ENCODE data around the gene PTPRB. TPM values are rescaled to one million over a fixed set of nuclear protein-coding genes. Genes with fewer than 3 reads are reported as not detected.
A peak's percentile ranks its signal among the peaks of the same experiment; 100 is the strongest.

Gene PTPRB
- 10 to 100 TPM; 33.5 to 50.4 TPM for total RNA-seq
- long read RNA-seq, partial matches to known transcripts: 4 of 9 reads
- long read RNA-seq, other reads (novel, unspliced or antisense): 5 of 9 reads

DNA sequence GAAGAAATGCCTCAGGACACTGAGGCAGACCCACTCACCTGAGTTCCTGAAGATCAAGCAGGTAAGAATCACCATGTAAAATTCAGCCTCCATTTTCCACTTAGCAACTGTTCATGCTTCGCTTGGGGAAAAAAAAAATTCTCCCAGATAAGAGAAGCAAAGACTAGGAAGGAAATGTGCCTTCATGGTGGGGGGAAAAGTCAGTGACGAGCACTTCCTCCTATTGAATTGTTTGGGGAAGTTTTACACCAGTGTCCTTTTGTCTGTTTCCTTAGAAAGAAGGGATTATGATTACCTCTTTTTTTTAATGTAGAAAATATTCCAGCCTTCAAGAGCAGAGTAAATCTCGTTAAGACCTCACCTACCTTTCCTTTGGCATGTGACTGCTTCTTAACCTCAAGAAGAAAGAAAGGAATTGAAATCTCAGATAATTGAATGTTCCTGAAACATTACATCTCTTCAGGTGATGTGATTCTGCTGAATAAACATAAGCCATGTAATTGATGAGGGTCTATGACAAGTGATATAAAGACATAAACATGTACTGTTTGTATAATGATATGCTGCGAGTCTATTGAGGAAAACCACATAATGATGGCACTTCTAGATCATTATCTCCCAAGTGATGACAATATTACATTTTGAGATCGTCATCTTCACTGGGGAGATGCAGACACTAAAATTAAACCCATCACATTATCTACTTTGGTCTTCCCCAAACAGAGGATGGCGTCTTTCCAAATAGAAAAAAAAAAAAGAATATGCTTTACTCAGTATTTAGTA, at the start of gene PTPRB:
PTPRB (minus strand) TSS at position 127 of the 783 bp plus-strand sequence; CDS start at position 93, 34 bp downstream.
- no peak for DNase-seq
- intact Hi-C loops (cut with DNase I): no loop called here
- ATAC-seq: no peak

DNA sequence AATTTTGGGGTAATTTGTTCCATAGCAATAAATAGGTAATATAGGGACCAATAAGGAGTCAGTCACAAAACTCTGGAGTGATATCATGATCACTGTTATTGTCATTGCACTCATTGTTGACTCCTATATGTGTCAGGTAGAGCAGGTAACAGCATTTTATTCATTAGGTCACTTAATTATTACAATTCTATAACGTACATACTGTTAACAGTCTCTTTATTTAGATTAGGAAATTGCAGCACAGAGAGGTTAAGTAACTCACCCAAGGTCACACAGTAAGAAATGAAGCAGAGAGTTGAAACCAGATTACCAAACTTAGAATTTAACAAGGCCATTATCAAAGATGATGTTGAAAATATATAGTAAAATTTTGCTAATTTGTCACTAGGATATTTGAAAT, 49.7 kb upstream of the PTPRB start:
- intact Hi-C loops (cut with DNase I): no loop called here
- ATAC-seq: no peak

DNA sequence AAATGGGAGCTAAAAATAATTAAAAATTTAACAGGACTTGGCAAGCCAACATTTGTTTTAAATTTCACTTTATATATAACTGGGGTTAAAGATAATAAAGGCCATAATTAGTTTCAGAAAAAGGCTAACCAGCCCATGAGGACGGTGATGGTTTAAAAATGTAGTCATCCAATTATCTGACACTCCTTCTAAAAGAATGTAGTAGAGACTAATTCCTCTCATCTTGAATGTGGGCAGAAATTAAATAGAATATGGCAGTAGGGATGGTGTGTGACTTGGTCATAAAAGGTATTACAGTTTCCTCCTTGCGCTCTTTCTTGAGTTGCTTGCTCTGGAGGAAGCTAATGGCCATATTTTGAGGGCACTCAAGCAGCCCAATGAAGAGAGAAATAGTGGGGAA, 49.1 kb upstream of the PTPRB start:
- DNase-seq (no peak), ATAC-seq (no peak)
- intact Hi-C loops (cut with DNase I): no loop called here

More for the DNA sequence above, 49.7 kb upstream of the PTPRB start:
- no peak for DNase-seq

DNA sequence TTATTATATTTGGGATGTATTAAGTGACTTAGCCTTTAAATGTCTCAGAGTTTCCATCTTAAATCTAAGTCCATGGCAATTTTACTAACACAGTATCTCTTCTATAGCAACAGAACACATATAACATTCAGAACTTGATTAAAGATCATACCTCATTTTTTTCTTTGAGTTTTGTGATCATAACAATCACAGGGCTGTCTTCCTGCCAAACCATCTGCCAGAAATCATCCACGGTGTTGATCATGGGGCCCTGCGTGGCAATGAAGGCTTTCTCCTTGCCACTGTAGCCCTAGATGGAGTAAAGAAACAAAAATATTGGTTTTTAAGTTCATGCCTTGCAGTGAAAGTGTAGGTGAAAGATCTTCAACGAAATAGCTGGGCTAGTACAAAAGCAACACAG, 46.7 kb upstream of the PTPRB start:
- DNase-seq: no peak
- intact Hi-C loops (cut with DNase I): no loop called here
- ATAC-seq: no peak

DNA sequence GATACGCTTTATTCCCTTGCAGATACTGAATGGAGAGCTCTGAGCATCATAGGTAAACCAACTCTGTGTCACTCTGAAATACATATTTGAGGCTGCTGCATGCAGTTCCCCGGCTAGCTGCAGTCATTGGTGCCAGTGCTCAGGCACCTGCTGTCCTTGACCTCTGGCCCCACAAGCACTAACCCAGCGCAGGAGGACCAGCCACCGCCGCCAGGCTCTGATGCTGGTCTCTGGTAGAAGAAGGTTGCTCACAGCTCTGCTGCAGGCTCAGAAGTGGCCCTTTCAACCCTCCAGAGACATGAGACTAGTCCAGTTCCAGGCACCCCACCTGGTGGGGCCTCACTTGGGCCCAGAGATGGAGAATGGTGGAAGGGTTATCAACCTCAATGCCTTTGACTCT, 34.5 kb upstream of the PTPRB start:
- no peak for DNase-seq
- intact Hi-C loops (cut with DNase I): no loop called here
- no peak for ATAC-seq

DNA sequence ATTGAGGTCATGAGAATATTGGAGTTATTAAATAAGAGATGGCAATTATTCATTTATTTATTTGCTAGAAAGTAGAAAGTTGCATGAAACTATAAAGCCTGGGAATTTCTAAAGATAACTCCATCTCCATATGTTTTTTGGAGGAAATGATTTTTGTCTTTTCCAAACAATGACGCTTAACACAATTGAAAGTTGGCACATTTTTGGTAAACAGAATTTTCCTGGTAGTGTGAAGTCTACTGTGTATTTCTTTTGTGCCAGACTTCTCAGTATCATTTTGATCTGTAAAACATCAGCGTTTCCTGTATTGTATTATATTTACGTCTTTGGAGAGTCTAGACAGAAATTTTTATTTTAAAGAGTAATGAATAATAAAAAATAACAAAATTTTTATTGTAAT, 33.7 kb upstream of the PTPRB start:
- intact Hi-C loops (cut with DNase I): no loop called here
- DNase-seq (no peak), ATAC-seq (no peak)

DNA sequence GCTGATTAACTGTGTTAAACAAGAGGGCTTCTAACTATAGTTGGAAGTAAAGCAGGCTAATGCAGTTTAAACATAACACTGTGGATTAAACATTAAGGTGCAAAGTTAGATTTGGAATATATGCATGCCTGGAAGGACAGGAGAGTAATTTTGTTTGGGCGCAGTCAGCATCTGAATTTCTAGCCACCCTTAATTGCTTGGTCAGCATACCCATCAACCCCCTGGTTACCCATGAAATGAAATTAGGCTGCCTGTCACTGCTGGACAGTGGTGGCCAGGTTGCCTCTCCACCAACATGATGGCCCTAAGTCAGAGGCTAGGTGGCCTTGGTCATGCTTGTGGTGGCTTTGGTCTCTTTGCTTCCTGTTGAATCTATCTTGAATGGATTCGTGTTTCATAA, 30.0 kb upstream of the PTPRB start:
- DNase-seq (no peak), ATAC-seq (no peak)
- intact Hi-C loops (cut with DNase I): no loop called here

DNA sequence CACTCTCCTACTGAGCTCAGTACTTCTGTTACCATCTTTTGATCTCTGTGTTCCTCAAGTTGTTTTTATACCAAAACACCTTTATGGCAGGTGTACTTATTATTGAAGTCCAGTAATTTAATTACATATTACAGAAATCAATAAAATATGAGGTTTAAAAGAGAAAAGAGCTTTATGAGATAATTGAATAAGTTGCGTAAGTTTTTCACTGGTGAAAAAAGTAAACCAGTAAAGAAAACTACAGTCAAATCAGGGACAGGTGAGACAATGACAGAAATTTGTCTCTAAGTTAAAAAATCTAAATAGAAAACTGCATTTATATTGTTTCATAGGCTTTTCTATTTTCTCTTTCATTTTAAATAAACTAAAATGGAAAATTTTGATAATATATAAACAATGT, 29.1 kb upstream of the PTPRB start:
- DNase-seq: no peak
- ATAC-seq: no peak
- intact Hi-C loops (cut with DNase I): no loop called here

DNA sequence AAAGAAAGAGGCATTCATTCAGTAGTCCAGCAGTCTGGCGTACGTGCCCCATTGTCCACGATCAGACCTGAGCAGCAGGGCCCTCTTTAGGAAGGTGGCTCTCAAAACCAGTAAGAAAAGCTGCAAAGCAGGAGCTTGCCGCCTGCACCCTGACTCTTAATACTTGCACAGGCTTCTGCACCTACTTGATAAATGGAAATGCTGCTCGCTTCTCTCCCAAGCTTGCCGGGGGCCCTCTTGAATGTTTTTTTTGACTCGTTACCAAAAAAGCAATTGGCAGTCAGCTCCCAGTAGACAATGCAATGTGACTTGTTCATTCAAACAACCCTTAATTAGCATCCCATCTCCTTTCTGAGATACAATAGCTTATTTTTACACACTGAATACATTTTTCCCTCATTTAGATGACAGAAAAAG, 27.2 kb upstream of the PTPRB start:
- intact Hi-C loops (cut with DNase I): no loop called here
- ATAC-seq: no peak
- no peak for DNase-seq

DNA sequence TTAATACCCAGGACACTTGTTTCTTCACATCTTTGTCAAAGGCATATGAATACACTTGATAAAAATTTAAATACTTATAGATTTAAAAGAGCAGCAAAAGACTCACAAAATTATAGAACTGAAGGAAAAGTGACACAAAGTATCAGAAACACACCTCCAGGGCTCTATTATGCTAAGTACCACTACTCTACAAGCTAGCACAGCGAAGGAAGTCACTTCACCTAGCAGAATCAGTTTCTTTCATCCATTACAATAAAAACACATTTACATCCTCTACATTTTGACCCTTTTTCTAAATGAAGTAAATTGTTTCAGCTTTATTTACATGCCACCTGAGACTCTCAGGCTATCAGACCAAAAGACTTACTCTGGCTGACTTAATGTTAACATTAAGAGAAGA, 26.6 kb upstream of the PTPRB start:
- no peak for DNase-seq
- intact Hi-C loops (cut with DNase I): no loop called here
- ATAC-seq: no peak

DNA sequence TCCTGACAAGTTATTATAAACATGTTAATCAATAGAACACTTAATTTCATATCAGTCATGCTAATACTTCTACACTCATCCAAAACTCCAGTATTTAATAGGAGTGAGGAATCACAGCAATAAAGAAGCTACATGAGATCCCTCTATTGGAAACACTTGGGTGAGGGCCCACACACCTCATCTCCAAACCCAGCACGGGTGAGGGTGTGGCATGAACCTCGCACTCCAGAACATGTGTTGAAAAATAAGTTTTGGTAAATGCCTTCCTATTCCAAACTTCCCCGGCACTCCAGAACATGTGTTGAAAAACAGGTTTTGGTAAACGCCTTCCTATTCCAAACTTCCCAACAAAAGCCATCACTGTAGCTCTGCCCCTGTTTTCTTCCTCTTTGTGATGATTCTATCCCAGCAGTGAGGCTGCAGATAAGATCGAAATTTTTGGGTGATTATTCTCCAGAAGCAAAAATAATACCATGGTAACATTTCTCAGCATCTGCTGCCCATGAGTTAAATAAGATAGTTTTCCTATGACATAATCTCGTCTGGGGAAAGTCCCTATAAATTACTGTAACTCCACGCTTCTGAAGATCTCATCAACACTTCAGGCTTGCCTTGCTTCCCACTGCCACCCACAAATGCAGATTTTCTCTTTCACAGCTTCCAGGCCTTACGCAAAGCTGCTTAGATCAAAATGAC, 24.4 kb upstream of the PTPRB start:
- ATAC-seq (peak in 1 of 2 donors; percentile 47), DNase-seq (no peak)
- intact Hi-C loops (cut with DNase I): no loop called here

DNA sequence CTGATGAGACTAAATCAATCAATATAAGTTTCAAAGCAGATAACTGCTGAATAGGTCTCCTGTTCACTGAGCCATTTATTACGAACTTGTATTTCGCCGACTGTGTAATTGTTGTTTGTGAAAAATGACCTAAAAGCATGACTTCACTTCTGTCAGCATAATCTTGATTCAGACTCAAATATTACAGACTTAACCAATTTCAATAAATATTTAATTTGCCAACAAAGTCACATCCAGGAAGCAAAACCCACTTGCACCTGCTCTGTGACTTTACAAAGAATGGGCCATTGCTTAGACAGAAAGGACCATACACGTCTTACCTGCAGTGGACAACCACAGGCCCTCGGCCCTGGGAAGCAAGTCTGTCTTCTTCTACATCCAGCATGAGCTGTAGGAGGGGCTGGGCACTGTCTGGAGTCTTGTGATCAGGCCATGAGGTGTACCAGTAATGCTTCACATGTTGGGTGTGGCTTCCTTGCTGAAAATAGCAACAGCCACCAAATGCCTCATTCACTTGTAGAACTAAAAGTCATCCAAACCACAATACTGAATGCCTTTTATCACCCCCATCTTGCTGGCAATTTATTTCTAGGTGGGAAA, 23.5 kb upstream of the PTPRB start:
- intact Hi-C loops (cut with DNase I): no loop called here
- ATAC-seq (peak; percentile 30 to 59), DNase-seq (peak; percentile 39)

DNA sequence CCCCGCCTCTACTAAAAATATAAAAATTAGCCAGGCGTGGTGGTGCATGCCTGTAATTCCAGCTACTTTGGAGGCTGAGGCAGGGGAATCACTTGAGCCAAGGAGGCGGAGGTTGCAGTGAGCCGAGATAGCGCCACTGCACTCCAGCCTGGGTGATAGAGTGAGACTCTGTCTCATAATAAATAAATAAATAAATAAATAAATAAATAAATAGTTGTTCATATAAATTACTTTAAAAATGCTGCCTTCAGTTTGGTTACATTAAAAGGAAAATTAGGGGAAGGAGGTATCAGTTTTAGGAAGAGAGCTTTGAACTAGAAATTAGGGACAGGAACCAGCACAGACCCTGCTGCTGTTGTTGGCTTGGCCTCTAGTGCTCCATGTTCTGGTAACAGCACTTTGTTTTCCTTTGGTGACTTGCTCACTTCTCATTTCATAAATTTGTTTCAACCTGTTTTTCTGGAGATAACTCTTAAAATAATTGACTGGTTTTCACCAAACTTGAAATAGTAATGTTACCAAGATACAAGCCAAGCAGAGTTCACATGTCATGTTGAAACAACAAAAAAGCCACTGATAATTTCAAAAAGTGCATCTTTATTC, 22.9 kb upstream of the PTPRB start:
- intact Hi-C loops (cut with DNase I): no loop called here
- DNase-seq (no peak), ATAC-seq (no peak)

DNA sequence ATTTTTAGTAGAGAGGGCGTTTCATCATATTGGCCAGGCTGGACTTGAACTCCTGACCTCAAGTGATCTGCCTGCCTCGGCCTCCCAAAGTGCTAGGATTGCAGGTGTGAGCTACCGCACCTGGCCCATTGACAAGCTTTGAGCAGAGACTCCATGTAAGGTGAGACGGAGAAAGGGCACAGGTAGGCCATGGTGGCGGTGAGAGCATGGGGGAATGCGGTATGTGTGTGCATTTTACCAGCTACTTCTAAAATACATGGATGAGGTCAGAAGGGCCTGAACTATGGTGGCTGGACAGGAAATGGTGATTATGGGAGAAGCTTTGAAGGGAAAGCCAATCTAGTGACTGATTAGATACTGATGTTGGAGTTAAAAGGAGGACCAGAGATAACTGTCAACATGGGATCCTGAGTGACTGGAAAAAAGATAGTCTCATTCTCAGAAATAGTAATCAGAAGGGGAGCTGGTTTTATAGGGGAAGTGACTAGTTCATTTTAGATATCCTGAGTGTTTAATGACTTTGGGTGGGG, 21.9 kb upstream of the PTPRB start:
- DNase-seq: no peak
- ATAC-seq: no peak
- intact Hi-C loops (cut with DNase I): no loop called here

DNA sequence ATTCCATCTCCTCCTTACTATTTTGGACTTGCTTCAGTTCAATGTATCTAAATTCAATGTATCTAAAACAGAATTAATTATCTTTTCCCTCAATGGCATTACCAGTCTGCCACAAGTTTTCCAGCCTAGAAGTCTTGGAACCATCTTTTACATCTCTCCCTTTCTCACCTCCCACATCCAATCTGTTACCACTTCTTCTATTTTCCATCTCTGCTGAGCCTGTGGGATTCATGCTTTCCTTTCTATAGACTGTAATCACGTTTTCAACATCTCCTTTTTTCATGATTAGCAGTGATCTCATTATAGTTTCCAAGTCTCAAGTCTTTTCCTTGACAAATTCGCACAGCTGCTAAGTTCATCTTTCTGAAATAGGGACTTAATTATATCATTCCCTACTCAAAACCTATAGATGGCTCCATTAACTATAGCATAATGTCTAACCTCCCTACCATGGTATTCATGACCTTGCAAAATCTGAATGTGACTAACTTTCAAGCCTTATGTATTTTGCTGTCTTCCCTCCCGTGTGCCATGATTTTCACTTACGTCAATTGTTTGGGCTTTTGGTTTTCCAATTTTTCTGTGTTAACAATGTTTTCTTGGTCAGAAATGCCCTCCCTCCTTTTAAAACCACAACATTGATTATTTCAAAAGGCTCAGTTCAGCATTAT, 20.5 kb upstream of the PTPRB start:
- intact Hi-C loops (cut with DNase I): no loop called here
- DNase-seq (no peak), ATAC-seq (no peak)

DNA sequence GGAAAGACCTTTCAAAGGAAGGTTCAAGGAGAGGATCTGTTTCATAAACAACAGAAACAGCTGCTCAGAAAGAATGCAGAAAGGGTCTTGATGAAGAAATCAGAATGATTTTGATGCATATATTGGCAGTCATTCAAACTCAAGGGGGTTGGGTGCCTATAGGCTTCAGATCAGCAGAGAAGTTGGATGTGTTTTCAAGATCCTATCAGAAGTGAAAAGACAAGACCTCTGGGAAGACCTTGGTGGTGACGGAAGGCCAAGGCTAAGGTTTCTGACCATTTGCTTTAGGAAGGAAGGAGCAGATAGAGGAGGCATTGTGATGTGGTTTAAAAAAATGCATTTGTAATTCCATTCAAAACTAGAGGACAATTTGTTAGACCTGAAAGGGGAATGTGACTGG, 15.2 kb upstream of the PTPRB start:
- intact Hi-C loops (cut with DNase I): no loop called here
- ATAC-seq: no peak
- DNase-seq: no peak

DNA sequence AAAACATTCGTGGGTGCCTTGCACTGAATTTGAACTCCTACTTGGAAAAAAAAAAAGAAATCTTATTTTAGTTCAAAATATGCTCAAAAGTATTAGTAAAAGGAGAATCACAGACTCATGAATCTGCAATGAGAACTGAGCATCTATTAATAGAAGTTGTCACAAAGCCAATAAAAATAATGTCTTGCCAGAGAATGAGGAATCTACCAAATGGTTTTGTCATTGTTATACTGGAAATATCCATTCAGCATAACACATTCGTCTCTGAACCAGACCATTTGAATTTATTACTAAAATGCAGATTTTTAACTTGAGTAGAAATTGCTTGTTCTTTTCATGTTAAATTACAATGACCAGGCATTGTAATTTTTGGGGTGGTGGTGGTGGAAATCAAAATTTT, 11.6 kb upstream of the PTPRB start:
- ATAC-seq (peak in 1 of 2 donors; percentile 28), DNase-seq (no peak)
- intact Hi-C loops (cut with DNase I): no loop called here

DNA sequence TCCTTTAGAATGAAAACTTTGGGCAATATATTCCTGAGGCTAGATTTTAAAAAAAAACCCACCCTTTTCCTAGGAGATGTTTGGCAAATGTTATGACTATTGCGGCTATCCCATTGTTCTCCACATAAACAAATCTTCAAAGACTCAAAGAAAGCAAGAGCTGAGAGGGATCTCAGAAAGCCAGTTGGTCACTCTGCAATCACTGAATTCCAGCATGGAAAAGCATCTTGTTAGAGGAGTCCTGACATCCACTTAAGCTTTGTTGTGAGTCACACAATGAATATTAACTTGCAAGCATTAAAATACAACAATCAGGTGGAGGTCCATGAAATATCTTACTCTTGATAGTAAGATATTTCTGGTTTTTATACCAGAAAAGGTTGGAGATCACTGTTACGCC, 11.0 kb upstream of the PTPRB start:
- intact Hi-C loops (cut with DNase I): no loop called here
- DNase-seq (no peak), ATAC-seq (no peak)

DNA sequence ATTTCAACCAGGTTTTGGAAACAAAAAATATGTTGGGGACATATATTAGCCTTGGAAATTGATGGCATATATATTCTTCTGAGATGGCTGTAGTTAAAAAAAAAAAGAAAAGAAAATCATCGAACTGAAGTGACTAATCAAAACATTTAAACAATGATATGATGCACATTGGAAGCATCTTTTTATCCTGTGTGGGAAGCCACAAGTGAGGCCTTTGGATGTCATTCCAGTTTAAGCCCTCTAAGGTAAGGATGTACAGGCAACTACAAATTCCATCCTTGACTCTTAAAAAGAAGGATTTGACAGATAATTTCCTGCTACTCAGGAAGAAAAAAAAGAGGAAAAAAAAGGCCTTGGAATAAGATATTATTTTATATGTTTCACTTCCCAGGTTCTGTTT, 9.6 kb upstream of the PTPRB start:
- no peak for ATAC-seq
- intact Hi-C loops (cut with DNase I): no loop called here

More for the DNA sequence above, 9.6 kb upstream of the PTPRB start:
- no peak for DNase-seq
